Activated naive CD4-positive, alpha-beta T cell treated with anti-CD3 and anti-CD28 coated beads, Interleukin-2, amount 10 ng/mL, durations not matched to agents 7 days and 5 days (primary cell): ENCODE data around the gene NRG3.

Experiments
- CTCF ChIA-PET: fragments of 350-600 bp; sonication (Branson Sonifier 250); formaldehyde crosslinking; loops from one replicate; lab custom pipeline; 2021; ENCODE audit warnings: antibody characterized with exemption; lab: Charles Lee
- DNase-seq: peaks from one replicate; pipeline ENCODE4 v3.0.0-alpha.2; 2020
- H3K27ac Mint-ChIP-seq: one replicate; pipeline ENCODE4 v1.8.0; 2021; ENCODE audit warnings: mild to moderate bottlenecking, moderate library complexity, mixed read lengths
- H3K27me3 Mint-ChIP-seq: one replicate; pipeline ENCODE4 v1.8.0; 2021; ENCODE audit warnings: mild to moderate bottlenecking, mixed read lengths
- H3K36me3 Mint-ChIP-seq: one replicate; pipeline ENCODE4 v1.8.0; 2021; ENCODE audit warnings: mixed read lengths
- H3K4me1 Mint-ChIP-seq: one replicate; pipeline ENCODE4 v1.8.0; 2021; ENCODE audit warnings: mixed read lengths
- H3K4me3 Mint-ChIP-seq: one replicate; pipeline ENCODE4 v1.8.0; 2021; ENCODE audit warnings: mild to moderate bottlenecking, moderate library complexity, mixed read lengths
- H3K9me3 Mint-ChIP-seq: one replicate; pipeline ENCODE4 v1.8.0; 2021; ENCODE audit warnings: mixed read lengths

The NRG3 gene

DNA sequence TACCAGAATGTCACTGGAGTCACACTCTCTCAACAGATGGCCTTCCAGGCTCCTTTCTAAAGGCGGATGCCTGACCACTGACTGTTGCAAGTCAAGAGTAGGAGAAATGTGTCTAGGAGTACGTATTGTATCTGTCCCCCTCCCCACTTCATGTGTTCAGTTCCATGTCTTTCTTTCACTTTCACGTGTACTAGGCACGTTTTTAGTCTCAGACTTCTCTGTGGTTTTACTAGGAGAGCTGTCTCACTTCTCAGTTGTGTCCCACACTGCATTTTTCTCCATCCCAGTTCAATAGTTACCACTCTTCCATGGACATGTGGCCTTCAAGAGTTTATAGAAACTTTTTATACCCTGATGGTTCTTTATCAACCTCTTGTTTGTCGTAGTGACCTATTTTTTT is 893.0 kb downstream of the NRG3 start:
- CTCF ChIA-PET, result no interaction called here
- Mint-ChIP-seq H3K4me1 (no peaks in the 10 kb centered on the region), H3K4me3 (no peak overlapping the region), H3K36me3 (no peaks in the 10 kb centered on the region), H3K27ac (no peak overlapping the region), H3K27me3 (no peaks in the 10 kb centered on the region), H3K9me3 (peaks cover 7% of the 10 kb centered on the region)
- no peak for DNase-seq

DNA sequence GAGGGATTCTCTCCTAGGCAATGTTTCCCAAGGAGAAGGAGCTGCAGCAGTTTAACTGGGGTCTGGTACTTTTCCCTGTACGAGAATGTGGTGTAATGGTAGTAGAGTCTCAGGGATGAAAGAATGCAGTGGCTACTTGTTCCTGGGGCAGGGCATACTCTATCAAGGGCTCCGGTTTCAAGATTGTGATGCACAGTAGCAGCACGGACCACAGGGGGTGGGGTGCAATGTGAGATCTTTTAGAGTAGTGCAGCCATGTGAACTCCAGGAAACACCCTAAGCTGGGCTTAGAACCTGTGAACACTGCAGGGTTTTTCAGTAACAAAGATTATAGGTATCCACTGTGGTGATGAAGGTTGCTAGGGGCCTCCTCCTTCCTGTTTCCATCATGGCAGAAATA is 903.9 kb downstream of the NRG3 start:
- Mint-ChIP-seq H3K4me1 (no peaks in the 10 kb centered on the region), H3K4me3 (no peak overlapping the region), H3K36me3 (no peaks in the 10 kb centered on the region), H3K27ac (no peak overlapping the region), H3K9me3 (peaks cover 16% of the 10 kb centered on the region), H3K27me3 (no peaks in the 10 kb centered on the region)
- DNase-seq, result no peak
- CTCF ChIA-PET, result no interaction called here

DNA sequence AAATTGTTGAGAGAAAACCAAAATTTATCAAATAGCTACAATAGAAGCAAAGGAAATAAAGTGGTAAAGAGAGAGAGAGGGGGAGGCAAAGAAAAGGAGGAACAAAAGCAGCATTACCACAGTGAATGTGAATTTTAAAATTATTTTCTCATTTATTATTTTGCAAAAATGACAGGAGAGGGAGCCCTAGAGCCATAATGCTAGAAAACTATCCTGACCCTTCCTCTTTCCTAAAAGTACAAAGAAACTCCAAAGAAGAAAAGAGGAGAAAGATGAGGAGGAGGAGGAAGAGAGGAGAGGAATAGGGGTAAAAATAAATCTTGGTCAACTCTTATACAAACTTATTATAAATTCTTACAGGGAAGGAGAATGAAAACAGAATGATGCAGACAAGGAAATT is 921.5 kb downstream of the NRG3 start:
- DNase-seq, result no peak
- CTCF ChIA-PET, result no interaction called here

DNA sequence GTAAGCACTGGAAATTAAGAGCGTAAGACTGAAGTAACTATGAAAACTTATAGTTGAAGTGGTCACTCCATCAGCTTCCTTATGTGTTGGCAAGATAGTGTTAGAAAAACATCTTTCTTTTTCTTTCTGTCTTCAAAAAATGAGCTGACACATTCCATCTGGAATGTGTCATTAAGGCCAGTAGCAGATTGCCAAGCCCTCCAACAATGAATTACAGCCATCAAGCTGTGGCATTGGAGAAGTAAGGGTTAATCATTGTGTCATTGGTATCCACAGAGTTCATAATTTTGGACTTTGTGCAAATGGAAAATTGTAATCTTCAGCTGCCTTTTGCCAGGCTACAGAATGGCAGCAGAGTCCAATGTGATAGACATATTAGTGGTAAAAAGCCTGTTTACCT is 926.3 kb downstream of the NRG3 start:
- H3K27ac Mint-ChIP-seq, result no peak overlapping the region
- no peak for DNase-seq
- no peak overlapping the region for H3K4me3 Mint-ChIP-seq
- no peaks in the 10 kb centered on the region for H3K27me3 Mint-ChIP-seq
- CTCF ChIA-PET, result interaction anchor here (1.7 kb wide), 1 partner anchor 1070 kb away, joined by 3 read pairs; no protein-coding TSS in a partner anchor
- H3K36me3 Mint-ChIP-seq, result no peaks in the 10 kb centered on the region
- peaks cover 2% of the 10 kb centered on the region for H3K9me3 Mint-ChIP-seq
- H3K4me1 Mint-ChIP-seq, result no peaks in the 10 kb centered on the region

More for the DNA sequence above, 921.5 kb downstream of the NRG3 start:
- Mint-ChIP-seq H3K4me1 (no peaks in the 10 kb centered on the region), H3K4me3 (no peak overlapping the region), H3K9me3 (no peaks in the 10 kb centered on the region), H3K36me3 (no peaks in the 10 kb centered on the region), H3K27me3 (no peaks in the 10 kb centered on the region), H3K27ac (no peak overlapping the region)

DNA sequence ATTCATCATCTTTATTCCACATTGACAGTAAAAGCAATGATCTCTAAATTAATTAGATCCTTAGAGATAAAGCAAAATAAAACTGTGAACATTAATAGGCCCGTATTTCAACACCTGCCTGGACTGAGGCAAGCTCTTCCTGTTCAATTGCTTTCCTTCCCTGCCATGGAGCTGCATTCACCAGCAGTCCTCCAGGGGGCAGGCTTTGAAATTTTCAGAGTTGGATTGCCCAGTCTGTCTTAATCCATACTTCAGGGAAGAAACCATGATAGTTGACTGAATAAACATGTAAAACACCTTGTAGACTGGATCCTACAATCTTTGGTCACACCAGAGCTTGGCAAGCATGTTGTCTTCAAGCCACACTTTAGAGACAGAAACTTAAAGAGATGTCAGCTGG is 936.6 kb downstream of the NRG3 start:
- no peaks in the 10 kb centered on the region for H3K27me3 Mint-ChIP-seq
- no peaks in the 10 kb centered on the region for H3K4me1 Mint-ChIP-seq
- no peaks in the 10 kb centered on the region for H3K36me3 Mint-ChIP-seq
- DNase-seq, result no peak
- no peak overlapping the region for H3K4me3 Mint-ChIP-seq
- CTCF ChIA-PET, result interaction anchor here (1.3 kb wide), 1 partner anchor 1060 kb away, joined by 4 read pairs; no protein-coding TSS in a partner anchor
- peaks cover 4% of the 10 kb centered on the region for H3K9me3 Mint-ChIP-seq
- H3K27ac Mint-ChIP-seq, result no peak overlapping the region

DNA sequence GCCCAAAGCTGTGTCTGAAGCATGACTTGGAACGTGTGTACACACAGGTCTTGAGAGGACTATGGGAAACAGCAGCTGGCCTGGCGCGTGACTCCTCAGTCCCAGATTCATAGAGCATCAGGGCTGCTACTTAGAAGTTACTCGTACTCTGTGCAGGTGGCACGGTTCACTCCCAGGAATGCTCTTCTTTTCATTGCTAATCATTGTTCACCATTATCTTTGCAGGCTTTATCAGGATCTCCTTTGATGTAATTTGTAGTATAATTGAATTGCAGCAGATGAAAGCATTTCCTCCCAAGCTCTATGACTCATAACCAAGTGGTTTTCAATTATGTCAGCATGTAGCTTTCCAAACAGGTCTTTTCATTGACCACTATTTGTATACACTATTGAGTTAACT is 938.9 kb downstream of the NRG3 start:
- Mint-ChIP-seq H3K4me1 (no peaks in the 10 kb centered on the region), H3K9me3 (peaks cover 7% of the 10 kb centered on the region), H3K4me3 (no peak overlapping the region), H3K36me3 (no peaks in the 10 kb centered on the region), H3K27ac (no peak overlapping the region), H3K27me3 (no peaks in the 10 kb centered on the region)
- CTCF ChIA-PET, result no interaction called here
- no peak for DNase-seq

DNA sequence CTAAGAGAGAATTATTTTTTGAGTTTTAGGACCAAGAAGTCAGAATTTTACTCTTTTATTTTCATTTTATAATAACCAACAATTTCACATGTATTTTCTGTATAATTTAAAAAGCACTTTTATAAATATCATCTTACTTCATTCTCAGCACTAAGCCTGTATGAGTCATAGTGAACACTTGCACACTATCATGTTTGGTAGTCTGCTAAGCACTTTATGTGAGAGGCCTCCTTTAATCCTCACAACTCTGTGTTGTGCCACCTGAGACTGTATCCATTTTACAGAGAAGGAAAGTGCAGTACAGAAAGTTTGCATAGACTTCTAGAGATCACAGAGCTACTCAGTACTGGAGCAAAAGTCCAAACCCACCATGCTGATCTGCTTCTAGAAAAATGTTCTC is 939.6 kb downstream of the NRG3 start:
- Mint-ChIP-seq H3K9me3 (peaks cover 7% of the 10 kb centered on the region), H3K27ac (no peak overlapping the region), H3K36me3 (no peaks in the 10 kb centered on the region), H3K27me3 (no peaks in the 10 kb centered on the region), H3K4me1 (no peaks in the 10 kb centered on the region), H3K4me3 (no peak overlapping the region)
- CTCF ChIA-PET, result no interaction called here
- no peak for DNase-seq

DNA sequence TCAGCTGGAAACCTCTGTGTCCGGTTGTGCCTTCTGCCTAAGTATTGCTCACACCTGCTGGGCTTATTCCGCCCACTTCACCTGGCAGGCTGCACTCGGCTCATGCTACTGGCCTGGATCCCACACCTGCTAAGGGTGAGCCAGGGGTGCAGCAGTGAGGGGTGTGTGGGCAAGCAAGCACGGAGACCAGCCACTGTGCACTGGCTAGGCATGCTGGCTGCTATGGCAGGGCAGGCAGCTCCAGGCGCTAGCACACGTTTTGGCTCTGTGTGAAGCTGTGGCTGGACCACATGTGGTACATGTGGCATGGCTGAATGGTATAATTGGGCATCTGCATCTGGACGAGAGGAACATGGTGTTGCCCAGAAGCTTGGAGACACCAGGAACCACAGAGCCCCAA is 940.7 kb downstream of the NRG3 start:
- Mint-ChIP-seq H3K27ac (no peak overlapping the region), H3K9me3 (peaks cover 7% of the 10 kb centered on the region), H3K36me3 (no peaks in the 10 kb centered on the region), H3K4me1 (no peaks in the 10 kb centered on the region), H3K4me3 (no peak overlapping the region), H3K27me3 (no peaks in the 10 kb centered on the region)
- CTCF ChIA-PET, result interaction anchor here (0.8 kb wide), 1 partner anchor 484 kb away, joined by 3 read pairs; no protein-coding TSS in a partner anchor
- no peak for DNase-seq

DNA sequence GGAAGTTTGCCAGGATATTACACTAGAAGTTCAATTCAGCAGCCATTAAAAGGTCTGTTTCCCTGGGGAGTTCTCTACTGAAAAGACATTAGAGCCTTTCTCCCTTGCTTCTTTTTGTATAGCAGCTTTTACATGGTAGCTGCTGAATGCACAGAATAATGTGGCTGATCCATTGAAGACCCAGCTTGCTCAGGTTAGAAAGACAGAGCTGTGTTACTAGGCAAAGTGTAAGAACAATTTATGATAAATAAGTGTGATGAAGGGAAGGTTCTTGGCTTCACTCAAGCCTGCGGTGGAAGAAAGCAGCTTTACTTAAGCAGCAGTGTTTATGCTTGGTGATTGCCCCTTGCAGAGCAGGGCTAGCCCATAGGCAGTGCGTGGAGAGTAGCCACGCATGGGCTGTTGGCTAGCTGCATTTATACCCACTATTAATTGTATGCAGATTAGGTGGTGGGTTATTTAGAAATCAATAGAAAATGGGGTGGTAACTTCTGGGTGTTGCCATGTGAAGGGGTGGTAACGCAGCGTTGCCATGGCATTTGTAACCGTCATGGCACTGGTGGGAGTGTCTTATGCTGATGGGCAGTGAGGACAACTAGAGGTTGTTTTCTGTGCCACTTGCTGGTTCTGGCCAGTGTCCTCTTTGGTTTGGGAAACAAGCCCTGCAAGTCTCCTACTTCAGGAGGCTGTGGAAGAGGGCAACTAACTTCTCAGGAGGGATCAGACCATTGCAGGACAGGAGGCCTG is 942.9 kb downstream of the NRG3 start:
- H3K4me1 Mint-ChIP-seq, result no peaks in the 10 kb centered on the region
- DNase-seq, result no peak
- no peak overlapping the region for H3K4me3 Mint-ChIP-seq
- H3K27me3 Mint-ChIP-seq, result no peaks in the 10 kb centered on the region
- no peaks in the 10 kb centered on the region for H3K36me3 Mint-ChIP-seq
- H3K27ac Mint-ChIP-seq, result no peak overlapping the region
- CTCF ChIA-PET, result no interaction called here
- H3K9me3 Mint-ChIP-seq, result peaks cover 7% of the 10 kb centered on the region

DNA sequence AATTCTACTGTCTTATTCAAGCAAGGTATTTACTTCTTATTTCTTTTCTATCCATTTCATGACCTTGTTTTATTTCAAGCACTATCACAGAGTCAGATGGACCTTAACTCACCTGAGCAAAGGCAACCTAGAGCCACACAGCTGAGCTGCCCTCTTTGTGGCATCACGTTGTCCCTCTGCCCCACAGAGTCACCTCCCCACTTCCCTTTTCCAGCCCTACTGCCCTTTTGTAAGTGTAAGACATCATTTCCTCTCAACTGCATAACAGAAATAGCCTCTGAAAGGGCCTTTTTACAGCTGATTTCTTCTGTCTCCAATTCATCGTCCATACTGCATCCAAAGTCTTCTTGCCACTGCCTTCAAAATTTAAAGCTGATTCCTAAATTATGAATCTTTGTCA is 946.0 kb downstream of the NRG3 start:
- no peaks in the 10 kb centered on the region for H3K27me3 Mint-ChIP-seq
- CTCF ChIA-PET, result no interaction called here
- H3K27ac Mint-ChIP-seq, result no peak overlapping the region
- H3K4me3 Mint-ChIP-seq, result no peak overlapping the region
- DNase-seq, result no peak
- peaks cover 3% of the 10 kb centered on the region for H3K9me3 Mint-ChIP-seq
- H3K4me1 Mint-ChIP-seq, result no peaks in the 10 kb centered on the region
- no peaks in the 10 kb centered on the region for H3K36me3 Mint-ChIP-seq

DNA sequence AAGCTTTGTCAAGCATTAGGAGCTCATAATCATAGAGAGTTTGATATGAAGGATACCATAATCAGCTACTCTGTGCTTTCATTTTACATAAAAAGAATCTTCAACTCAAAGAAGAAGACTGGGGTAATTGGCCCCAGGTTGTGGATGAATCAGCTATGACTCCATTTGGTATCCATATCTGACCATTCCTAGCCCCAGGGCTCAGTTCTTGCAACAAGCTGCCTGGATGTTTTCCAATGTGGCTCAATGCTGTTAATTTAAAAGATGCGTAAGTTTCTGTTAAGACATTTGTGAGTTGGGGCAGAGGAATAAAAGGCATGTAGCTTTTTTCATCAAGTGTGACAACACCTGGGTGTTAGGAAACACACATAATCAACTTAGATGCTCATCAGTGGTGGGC is 951.1 kb downstream of the NRG3 start:
- CTCF ChIA-PET, result no interaction called here
- Mint-ChIP-seq H3K27ac (no peak overlapping the region), H3K4me3 (no peak overlapping the region), H3K9me3 (no peaks in the 10 kb centered on the region), H3K27me3 (no peaks in the 10 kb centered on the region), H3K36me3 (no peaks in the 10 kb centered on the region), H3K4me1 (no peaks in the 10 kb centered on the region)
- DNase-seq, result no peak

DNA sequence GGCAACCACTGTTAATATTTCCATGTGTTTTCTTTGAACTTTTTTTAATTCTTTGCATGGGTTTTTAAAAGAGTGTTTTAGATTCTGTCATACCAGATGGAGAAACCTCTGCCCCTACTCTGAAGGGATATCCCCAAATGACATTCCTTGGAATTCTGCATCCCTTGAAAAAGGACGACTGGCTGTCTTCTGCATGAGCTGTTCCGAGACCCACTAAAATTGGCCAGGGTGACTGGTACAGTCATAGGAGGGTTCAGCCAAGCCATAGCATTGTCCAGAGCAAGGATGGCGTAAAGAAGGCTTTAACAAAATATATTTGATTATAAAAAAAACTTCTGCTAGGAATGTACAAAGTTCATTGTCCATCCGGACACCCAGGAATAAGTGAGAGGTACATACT is 952.9 kb downstream of the NRG3 start:
- H3K36me3 Mint-ChIP-seq, result no peaks in the 10 kb centered on the region
- no peak overlapping the region for H3K27ac Mint-ChIP-seq
- no peaks in the 10 kb centered on the region for H3K4me1 Mint-ChIP-seq
- no peak for DNase-seq
- CTCF ChIA-PET, result no interaction called here
- no peaks in the 10 kb centered on the region for H3K27me3 Mint-ChIP-seq
- H3K4me3 Mint-ChIP-seq, result no peak overlapping the region
- H3K9me3 Mint-ChIP-seq, result peaks cover 2% of the 10 kb centered on the region

DNA sequence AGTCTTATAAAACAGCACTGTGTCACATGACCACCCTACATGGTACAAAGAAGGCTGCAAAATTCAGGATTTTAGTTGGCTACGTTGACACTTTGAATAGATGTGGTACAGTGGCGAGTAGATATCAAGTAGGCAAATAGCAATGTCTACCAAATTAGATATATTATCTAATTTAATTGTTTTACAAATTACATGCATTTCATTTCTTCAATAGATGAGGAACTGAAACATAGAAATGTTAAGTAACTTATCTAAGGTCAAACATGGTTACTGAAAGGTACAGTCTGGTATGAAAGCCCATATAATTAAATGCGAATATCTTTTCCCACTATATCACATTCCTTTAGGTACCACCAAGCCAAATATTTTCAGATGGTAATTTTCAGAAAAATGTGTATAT is 972.2 kb downstream of the NRG3 start:
- H3K27me3 Mint-ChIP-seq, result no peaks in the 10 kb centered on the region
- DNase-seq, result no peak
- no peak overlapping the region for H3K4me3 Mint-ChIP-seq

DNA sequence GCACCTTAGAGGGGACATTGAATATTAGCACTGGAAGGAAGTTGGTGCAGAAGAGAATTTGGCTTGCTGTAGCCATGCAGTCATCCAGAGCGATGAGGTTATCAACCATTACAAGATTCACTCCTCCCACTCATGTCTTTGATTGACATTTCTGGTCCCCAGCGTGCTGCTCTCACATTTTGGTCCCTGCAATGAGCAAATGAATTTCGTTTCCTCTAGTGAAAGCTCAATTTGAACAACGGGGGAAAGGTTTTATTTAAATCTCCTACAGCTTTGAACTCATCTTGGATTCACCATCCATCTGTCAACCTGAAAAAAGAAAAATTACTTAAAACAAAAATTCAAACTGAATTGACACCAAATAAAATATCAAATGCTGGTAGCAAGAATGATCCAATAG is 975.2 kb downstream of the NRG3 start:
- Mint-ChIP-seq H3K4me1 (no peaks in the 10 kb centered on the region), H3K4me3 (no peak overlapping the region), H3K27me3 (no peaks in the 10 kb centered on the region), H3K36me3 (no peaks in the 10 kb centered on the region), H3K27ac (no peak overlapping the region), H3K9me3 (peaks cover 20% of the 10 kb centered on the region)
- DNase-seq, result no peak
- CTCF ChIA-PET, result no interaction called here

More for the DNA sequence above, 972.2 kb downstream of the NRG3 start:
- Mint-ChIP-seq H3K36me3 (no peaks in the 10 kb centered on the region), H3K27ac (no peak overlapping the region), H3K9me3 (peaks cover 11% of the 10 kb centered on the region), H3K4me1 (no peaks in the 10 kb centered on the region)
- CTCF ChIA-PET, result no interaction called here

DNA sequence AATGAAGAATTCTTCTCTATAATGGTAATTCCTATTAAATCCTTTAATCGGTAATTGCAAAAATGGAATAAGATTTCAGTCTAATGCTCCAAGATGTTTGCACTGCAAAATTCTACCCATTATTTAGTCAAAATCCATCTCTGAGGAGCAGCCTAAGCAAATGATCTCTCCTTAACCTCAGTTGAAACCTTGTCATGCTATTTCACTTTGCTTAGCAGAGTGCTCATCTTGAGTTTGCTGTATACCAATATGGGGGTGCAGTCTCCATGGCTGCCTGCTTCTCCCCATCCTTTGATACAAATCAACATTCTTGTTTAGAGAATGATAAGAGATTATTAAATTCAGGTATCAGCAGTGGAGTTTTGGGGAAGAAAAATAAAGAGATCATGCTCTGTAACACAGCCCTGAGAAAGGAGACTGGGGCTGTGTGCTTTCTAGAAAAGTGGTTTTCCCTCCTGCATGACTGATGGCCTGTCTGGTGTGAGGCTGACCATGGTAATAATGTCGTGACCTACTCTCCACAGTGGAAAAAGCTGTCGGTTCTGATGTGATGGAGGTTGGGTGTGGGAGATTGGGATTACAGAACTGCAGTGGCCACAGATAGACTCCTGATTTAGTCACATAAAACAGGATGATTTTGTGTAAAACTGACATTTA is 982.1 kb downstream of the NRG3 start:
- no peaks in the 10 kb centered on the region for H3K27me3 Mint-ChIP-seq
- CTCF ChIA-PET, result no interaction called here
- H3K4me3 Mint-ChIP-seq, result no peak overlapping the region
- no peaks in the 10 kb centered on the region for H3K36me3 Mint-ChIP-seq
- no peak for DNase-seq
- H3K9me3 Mint-ChIP-seq, result peaks cover 21% of the 10 kb centered on the region
- H3K4me1 Mint-ChIP-seq, result no peaks in the 10 kb centered on the region
- no peak overlapping the region for H3K27ac Mint-ChIP-seq
